Neural progenitor cell (in vitro differentiated cells): ENCODE results near the gene BCKDK. TPM values are rescaled to one million over a fixed set of nuclear protein-coding genes. Genes with fewer than 3 reads are reported as not detected.

ENCODE experiments used
- DNase-seq: peaks from one replicate; pipeline ENCODE4 v3.0.0-alpha.2; 2016; ENCODE audit warnings: low spot score
- H2AFZ ChIP-seq: fragments of 200-600 bp; sonication (generic); replicated peaks from 2 replicates; pipeline ENCODE4 v1.6.1; 2016; ENCODE audit warnings: antibody characterized with exemption
- H3F3A ChIP-seq: fragments of 200-600 bp; sonication (generic); 2 replicates; pipeline ENCODE4 v1.6.1; 2016; ENCODE audit warnings: antibody characterized with exemption, low read depth
- H3K27ac ChIP-seq: fragments of 200-600 bp; sonication (generic); 2 replicates; pipeline ENCODE4 v1.5.1; 2016; ENCODE audit warnings: mild to moderate bottlenecking
- H3K27me3 ChIP-seq: fragments of 200-600 bp; sonication (generic); 2 replicates; pipeline ENCODE4 v1.6.1; 2016; ENCODE audit warnings: mild to moderate bottlenecking, moderate library complexity
- H3K36me3 ChIP-seq: fragments of 200-600 bp; sonication (generic); 2 replicates; pipeline ENCODE4 v1.5.1; 2016
- H3K4me1 ChIP-seq: fragments of 200-600 bp; sonication (generic); 2 replicates; pipeline ENCODE4 v1.6.1; 2016; ENCODE audit warnings: mixed run types
- H3K4me2 ChIP-seq: fragments of 200-600 bp; sonication (generic); 2 replicates; pipeline ENCODE4 v1.6.1; 2016
- H3K4me3 ChIP-seq: fragments of 200-600 bp; sonication (generic); 2 replicates; pipeline ENCODE4 v1.5.1; 2016
- H3K79me2 ChIP-seq: fragments of 200-600 bp; sonication (generic); 2 replicates; pipeline ENCODE4 v1.6.1; 2016; ENCODE audit warnings: low read depth
- H3K9ac ChIP-seq: fragments of 200-600 bp; sonication (generic); 2 replicates; pipeline ENCODE4 v1.6.1; 2016
- H3K9me3 ChIP-seq: fragments of 200-600 bp; sonication (generic); 2 replicates; pipeline ENCODE4 v1.5.1; 2016; ENCODE audit warnings: low read depth
- H4K20me1 ChIP-seq: fragments of 200-600 bp; sonication (generic); 2 replicates; pipeline ENCODE4 v1.6.1; 2016; ENCODE audit warnings: low read depth
- H3K27ac Mint-ChIP-seq: 3 replicates; pipeline ENCODE4 v1.8.0; 2021; ENCODE audit warnings: mixed read lengths
- H3K27me3 Mint-ChIP-seq: 2 replicates; pipeline ENCODE4 v1.8.0; 2022; ENCODE audit warnings: low read depth, mild to moderate bottlenecking, inconsistent platforms, moderate library complexity, mixed read lengths; ENCODE audit not compliant: insufficient read depth
- H3K36me3 Mint-ChIP-seq: 3 replicates; pipeline ENCODE4 v1.8.0; 2021; ENCODE audit warnings: mixed read lengths
- H3K4me1 Mint-ChIP-seq: 3 replicates; pipeline ENCODE4 v1.8.0; 2021; ENCODE audit warnings: mixed read lengths
- H3K4me3 Mint-ChIP-seq: 3 replicates; pipeline ENCODE4 v1.8.0; 2021; ENCODE audit warnings: mild to moderate bottlenecking, moderate library complexity, mixed read lengths
- H3K9me3 Mint-ChIP-seq: 3 replicates; pipeline ENCODE4 v1.8.0; 2020; ENCODE audit warnings: mixed read lengths
- CTCF ChIP-seq: fragments of 200-600 bp; sonication (generic); IDR thresholded peaks from 2 replicates; pipeline ENCODE4 v1.5.1; 2017; ENCODE audit warnings: antibody characterized with exemption, mild to moderate bottlenecking
- EZH2 ChIP-seq: fragments of 200-600 bp; sonication (generic); IDR thresholded peaks from 2 replicates; pipeline ENCODE4 v1.6.1; 2017; ENCODE audit warnings: antibody characterized with exemption, mild to moderate bottlenecking, moderate library complexity
- EZH2phosphoT487 ChIP-seq: fragments of 200-600 bp; sonication (generic); IDR thresholded peaks from 2 replicates; pipeline ENCODE4 v1.6.1; 2017; ENCODE audit warnings: antibody characterized with exemption
- total RNA-seq: library from RNA; depleted of rRNA; stranded (reverse); fragments of >200 nt; gene quantifications from 2 replicates; pipeline ENCODE4 v1.2.3, GENCODE V29; 2015; ENCODE audit warnings: low replicate concordance

The BCKDK gene
- total RNA-seq, 1 donor from 2014 or later = 19.8 TPM

- H3F3A ChIP-seq = no peaks in the 10 kb centered on the region
- no peak for DNase-seq
- no peaks in the 10 kb centered on the region for H3K36me3 ChIP-seq
Measured at GRCh38 chr16:31083556-31083955, 24.6 kb upstream of the BCKDK start.

GRCh38 chr16:31083981-31084380 lies 24.2 kb upstream of the BCKDK start:
- H3K9ac ChIP-seq = no peak overlapping the region
- H2AFZ ChIP-seq = no peak overlapping the region
- H3K4me1 ChIP-seq = no peaks in the 10 kb centered on the region
- TF ChIP-seq CTCF (no peak), EZH2 (no peak), EZH2phosphoT487 (no peak)
- no peaks in the 10 kb centered on the region for H3K79me2 ChIP-seq
- Mint-ChIP-seq H3K27me3 (peaks cover 12% of the 10 kb centered on the region), H3K27ac (no peak overlapping the region), H3K36me3 (peaks cover 9% of the 10 kb centered on the region), H3K4me3 (no peak overlapping the region), H3K9me3 (no peaks in the 10 kb centered on the region), H3K4me1 (peaks cover 3% of the 10 kb centered on the region)
- DNase-seq = no peak
- no peak overlapping the region for H3K4me2 ChIP-seq
- no peaks in the 10 kb centered on the region for H3K27me3 ChIP-seq
- no peaks in the 10 kb centered on the region for H3K9me3 ChIP-seq
- H3F3A ChIP-seq = no peaks in the 10 kb centered on the region
- H3K4me3 ChIP-seq = no peak overlapping the region
- no peak overlapping the region for H3K27ac ChIP-seq
- no peaks in the 10 kb centered on the region for H3K36me3 ChIP-seq
- peaks cover 58% of the 10 kb centered on the region for H4K20me1 ChIP-seq

More at GRCh38 chr16:31083556-31083955, 24.6 kb upstream of the BCKDK start:
- H2AFZ ChIP-seq = no peak overlapping the region
- no peak overlapping the region for H3K27ac Mint-ChIP-seq
- H3K36me3 Mint-ChIP-seq = peaks cover 13% of the 10 kb centered on the region
- H3K9me3 ChIP-seq = no peaks in the 10 kb centered on the region
- no peaks in the 10 kb centered on the region for H3K79me2 ChIP-seq
- no peak overlapping the region for H3K9ac ChIP-seq
- peaks cover 3% of the 10 kb centered on the region for H3K4me1 Mint-ChIP-seq
- H4K20me1 ChIP-seq = peaks cover 63% of the 10 kb centered on the region
- no peaks in the 10 kb centered on the region for H3K9me3 Mint-ChIP-seq
- no peak overlapping the region for H3K27ac ChIP-seq
- H3K4me2 ChIP-seq = no peak overlapping the region
- no peaks in the 10 kb centered on the region for H3K4me1 ChIP-seq
- H3K27me3 ChIP-seq = no peaks in the 10 kb centered on the region
- H3K4me3 Mint-ChIP-seq = no peak overlapping the region
- no peak overlapping the region for H3K4me3 ChIP-seq
- H3K27me3 Mint-ChIP-seq = peaks cover 12% of the 10 kb centered on the region
- TF ChIP-seq CTCF (no peak), EZH2 (no peak), EZH2phosphoT487 (no peak)

GRCh38 chr16:31084584-31085302 lies 23.4 kb upstream of the BCKDK start:
- Histone ChIP-seq H3K4me1 (no peaks in the 10 kb centered on the region), H3K4me2 (no peak overlapping the region), H3K9me3 (no peaks in the 10 kb centered on the region), H3K36me3 (no peaks in the 10 kb centered on the region), H3K27me3 (no peaks in the 10 kb centered on the region), H4K20me1 (peaks cover 51% of the 10 kb centered on the region), H3K9ac (no peak overlapping the region), H3K4me3 (no peak overlapping the region), H3F3A (no peaks in the 10 kb centered on the region), H2AFZ (no peak overlapping the region), H3K27ac (no peak overlapping the region), H3K79me2 (no peaks in the 10 kb centered on the region)
- Mint-ChIP-seq H3K4me3 (no peak overlapping the region), H3K4me1 (peaks cover 3% of the 10 kb centered on the region), H3K27me3 (peaks cover 12% of the 10 kb centered on the region), H3K36me3 (peaks cover 11% of the 10 kb centered on the region), H3K27ac (no peak overlapping the region), H3K9me3 (no peaks in the 10 kb centered on the region)
- no peak for DNase-seq
- TF ChIP-seq EZH2 = no peak
- TF ChIP-seq EZH2phosphoT487 = no peak
- TF ChIP-seq CTCF = no peak
